ENCODE data around the gene CCDC182.

CCDC182 gene

DNA sequence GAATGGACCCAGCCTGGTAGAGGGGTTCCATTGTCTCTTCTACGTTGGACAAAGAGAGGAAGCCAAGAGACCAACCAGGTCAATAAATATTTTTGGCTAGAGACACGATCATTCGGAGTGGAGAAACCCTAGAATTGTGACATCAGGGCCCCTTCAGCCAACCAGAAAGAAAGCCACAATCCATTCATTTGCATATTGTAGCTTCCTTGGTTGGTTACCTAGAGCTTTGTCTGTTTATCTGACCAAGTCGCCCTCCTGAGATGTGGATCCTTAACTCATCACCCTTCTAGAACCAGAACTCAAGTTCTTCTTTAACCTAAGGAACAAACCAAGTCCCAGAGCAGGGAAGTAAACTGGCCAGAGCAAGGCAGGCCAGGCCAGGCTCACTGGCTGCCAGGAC lies at the start of gene CCDC182:
CCDC182 (minus strand) TSS at position 58 of the 400 bp plus-strand sequence; CDS start at position 31, 27 bp downstream.
- Histone ChIP-seq H3K9ac (ENCODE audit: low read depth, low read length) (no peak within 1 kb of the TSS), H3K36me3 (ENCODE audit: insufficient read depth, low read length) (no peaks in the 10 kb centered on the region), H3K27ac (ENCODE audit: low read length) (no peak within 1 kb of the TSS), H3K9me3 (ENCODE audit: insufficient read depth, low read length, severe bottlenecking) (no peaks in the 10 kb centered on the region), H3K4me1 (ENCODE audit: insufficient read depth, low read length) (peaks cover 34% of the 10 kb centered on the region), H3K27me3 (ENCODE audit: insufficient read depth, low read length, poor library complexity) (no peaks in the 10 kb centered on the region), H3K79me2 (ENCODE audit: insufficient read depth, low read length) (no peaks in the 10 kb centered on the region), H4K20me1 (ENCODE audit: insufficient read depth, low read length) (no peaks in the 10 kb centered on the region), H3K4me2 (ENCODE audit: insufficient read depth, low read length) (no peak within 1 kb of the TSS), H2AFZ (ENCODE audit: low read depth, low read length) (no peak within 1 kb of the TSS), H3K4me3 (ENCODE audit: low read depth in 1 of 2, low read length in 2 of 2) (no peak within 1 kb of the TSS)
- no peak for DNase-seq
- no peak for TF ChIP-seq EZH2 (IDR thresholded peaks at IDR 0.05; ENCODE audit: borderline replicate concordance, low read depth, low read length, severe bottlenecking)
- TF ChIP-seq, protein P1, sequence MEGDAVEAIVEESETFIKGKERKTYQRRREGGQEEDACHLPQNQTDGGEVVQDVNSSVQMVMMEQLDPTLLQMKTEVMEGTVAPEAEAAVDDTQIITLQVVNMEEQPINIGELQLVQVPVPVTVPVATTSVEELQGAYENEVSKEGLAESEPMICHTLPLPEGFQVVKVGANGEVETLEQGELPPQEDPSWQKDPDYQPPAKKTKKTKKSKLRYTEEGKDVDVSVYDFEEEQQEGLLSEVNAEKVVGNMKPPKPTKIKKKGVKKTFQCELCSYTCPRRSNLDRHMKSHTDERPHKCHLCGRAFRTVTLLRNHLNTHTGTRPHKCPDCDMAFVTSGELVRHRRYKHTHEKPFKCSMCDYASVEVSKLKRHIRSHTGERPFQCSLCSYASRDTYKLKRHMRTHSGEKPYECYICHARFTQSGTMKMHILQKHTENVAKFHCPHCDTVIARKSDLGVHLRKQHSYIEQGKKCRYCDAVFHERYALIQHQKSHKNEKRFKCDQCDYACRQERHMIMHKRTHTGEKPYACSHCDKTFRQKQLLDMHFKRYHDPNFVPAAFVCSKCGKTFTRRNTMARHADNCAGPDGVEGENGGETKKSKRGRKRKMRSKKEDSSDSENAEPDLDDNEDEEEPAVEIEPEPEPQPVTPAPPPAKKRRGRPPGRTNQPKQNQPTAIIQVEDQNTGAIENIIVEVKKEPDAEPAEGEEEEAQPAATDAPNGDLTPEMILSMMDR (IDR thresholded peaks at IDR 0.05; ENCODE audit: borderline replicate concordance, extremely low read depth, low read length, poor library complexity, severe bottlenecking), result no peak
- ATAC-seq (ENCODE audit: insufficient read depth, low read depth), result no peak

DNA sequence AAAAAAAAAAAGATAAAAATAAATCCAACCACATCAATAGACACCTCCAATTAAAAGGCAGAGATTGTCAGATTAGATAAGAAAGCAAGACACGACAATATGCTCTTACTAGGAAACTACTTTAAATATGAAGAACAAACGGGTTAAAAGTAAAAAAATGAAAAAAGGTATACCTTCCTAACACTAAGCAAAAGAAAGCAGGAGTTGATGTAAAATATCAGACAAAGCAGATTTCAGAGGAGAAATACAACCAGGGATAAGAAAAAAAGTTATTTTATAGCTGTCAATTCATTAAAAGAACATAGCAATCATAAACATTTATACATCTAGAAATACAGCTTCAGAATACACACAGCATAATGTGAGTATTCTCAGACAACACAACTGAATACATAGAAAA lies 49.7 kb upstream of the CCDC182 start:
- Histone ChIP-seq H3K79me2 (ENCODE audit: insufficient read depth, low read length) (no peaks in the 10 kb centered on the region), H3K27me3 (ENCODE audit: insufficient read depth, low read length, poor library complexity) (peaks cover 8% of the 10 kb centered on the region), H3K4me3 (ENCODE audit: low read depth in 1 of 2, low read length in 2 of 2) (no peak overlapping the region), H3K36me3 (ENCODE audit: insufficient read depth, low read length) (no peaks in the 10 kb centered on the region), H3K27ac (ENCODE audit: low read length) (no peak overlapping the region), H4K20me1 (ENCODE audit: insufficient read depth, low read length) (no peaks in the 10 kb centered on the region), H3K9ac (ENCODE audit: low read depth, low read length) (no peak overlapping the region), H2AFZ (ENCODE audit: low read depth, low read length) (no peak overlapping the region), H3K4me1 (ENCODE audit: insufficient read depth, low read length) (no peaks in the 10 kb centered on the region), H3K9me3 (ENCODE audit: insufficient read depth, low read length, severe bottlenecking) (no peaks in the 10 kb centered on the region), H3K4me2 (ENCODE audit: insufficient read depth, low read length) (no peak overlapping the region)
- ATAC-seq (ENCODE audit: insufficient read depth, low read depth), result peak; percentile 40; the same call in 1 of the 3 replicates
- DNase-seq, result no peak
- TF ChIP-seq EZH2 (IDR thresholded peaks at IDR 0.05; ENCODE audit: borderline replicate concordance, low read depth, low read length, severe bottlenecking), result no peak
- TF ChIP-seq, protein P1 (IDR thresholded peaks at IDR 0.05; ENCODE audit: borderline replicate concordance, extremely low read depth, low read length, poor library complexity, severe bottlenecking), result no peak

DNA sequence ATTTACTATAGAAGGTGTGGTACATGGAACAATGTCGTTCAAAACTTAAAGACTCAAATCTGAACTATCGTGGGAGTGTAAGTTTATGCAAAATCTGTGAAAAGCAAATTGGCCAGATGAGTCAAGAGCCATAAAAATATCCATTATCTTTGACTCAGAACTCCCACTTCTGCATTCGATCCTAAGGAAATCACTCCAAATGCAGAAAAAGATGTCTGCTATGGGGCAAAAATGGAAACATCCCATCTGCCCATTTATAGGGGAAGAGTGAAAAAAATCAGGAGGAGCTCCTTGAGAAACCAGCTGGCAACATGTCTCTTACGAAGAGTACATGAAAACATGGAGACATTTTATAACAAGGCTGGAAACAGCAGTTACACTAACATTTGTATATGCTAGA lies 43.6 kb upstream of the CCDC182 start:
- Histone ChIP-seq H3K9me3 (ENCODE audit: insufficient read depth, low read length, severe bottlenecking) (no peaks in the 10 kb centered on the region), H3K79me2 (ENCODE audit: insufficient read depth, low read length) (no peaks in the 10 kb centered on the region), H3K27me3 (ENCODE audit: insufficient read depth, low read length, poor library complexity) (peaks cover 12% of the 10 kb centered on the region), H3K4me2 (ENCODE audit: insufficient read depth, low read length) (no peak overlapping the region), H3K36me3 (ENCODE audit: insufficient read depth, low read length) (no peaks in the 10 kb centered on the region), H4K20me1 (ENCODE audit: insufficient read depth, low read length) (no peaks in the 10 kb centered on the region), H3K4me3 (ENCODE audit: low read depth in 1 of 2, low read length in 2 of 2) (no peak overlapping the region), H2AFZ (ENCODE audit: low read depth, low read length) (no peak overlapping the region), H3K4me1 (ENCODE audit: insufficient read depth, low read length) (peaks cover 2% of the 10 kb centered on the region), H3K9ac (ENCODE audit: low read depth, low read length) (no peak overlapping the region), H3K27ac (ENCODE audit: low read length) (no peak overlapping the region)
- TF ChIP-seq EZH2 (IDR thresholded peaks at IDR 0.05; ENCODE audit: borderline replicate concordance, low read depth, low read length, severe bottlenecking), result no peak
- TF ChIP-seq, protein P1 (IDR thresholded peaks at IDR 0.05; ENCODE audit: borderline replicate concordance, extremely low read depth, low read length, poor library complexity, severe bottlenecking), result no peak
- DNase-seq (no peak), ATAC-seq (ENCODE audit: insufficient read depth, low read depth) (no peak)

DNA sequence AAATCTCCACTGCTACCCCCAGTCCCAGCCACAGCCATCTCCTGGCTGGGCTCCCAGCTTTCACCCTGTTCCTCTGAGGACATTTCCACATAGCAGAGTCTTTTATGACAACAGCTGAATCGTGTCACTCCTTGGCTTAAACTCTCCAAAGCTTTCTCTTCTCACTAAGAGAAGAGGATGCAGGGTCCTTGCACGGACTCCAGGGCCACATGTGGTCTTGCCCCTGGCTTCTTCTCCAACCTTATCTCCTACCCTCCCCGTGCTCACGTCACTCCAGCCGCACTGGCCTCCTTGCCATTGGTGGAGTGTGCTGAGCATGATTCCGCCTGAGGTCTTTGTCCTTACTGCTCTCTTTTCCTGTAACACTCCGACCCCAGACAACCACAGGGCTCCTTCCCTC lies 39.9 kb upstream of the CCDC182 start:
- ATAC-seq (ENCODE audit: insufficient read depth, low read depth), result no peak

More for the DNA sequence above, 39.9 kb upstream of the CCDC182 start:
- H3K9me3 ChIP-seq (ENCODE audit: insufficient read depth, low read length, severe bottlenecking), result no peaks in the 10 kb centered on the region
- H3K4me2 ChIP-seq (ENCODE audit: insufficient read depth, low read length), result no peak overlapping the region
- H3K36me3 ChIP-seq (ENCODE audit: insufficient read depth, low read length), result no peaks in the 10 kb centered on the region
- peaks cover 33% of the 10 kb centered on the region for H3K4me1 ChIP-seq (ENCODE audit: insufficient read depth, low read length)
- no peak overlapping the region for H3K4me3 ChIP-seq (ENCODE audit: low read depth in 1 of 2, low read length in 2 of 2)
- no peak overlapping the region for H3K27ac ChIP-seq (ENCODE audit: low read length)
- H4K20me1 ChIP-seq (ENCODE audit: insufficient read depth, low read length), result no peaks in the 10 kb centered on the region
- no peaks in the 10 kb centered on the region for H3K79me2 ChIP-seq (ENCODE audit: insufficient read depth, low read length)
- DNase-seq, result no peak
- H2AFZ ChIP-seq (ENCODE audit: low read depth, low read length), result no peak overlapping the region
- no peak for TF ChIP-seq EZH2 (IDR thresholded peaks at IDR 0.05; ENCODE audit: borderline replicate concordance, low read depth, low read length, severe bottlenecking)
- TF ChIP-seq, protein P1 (IDR thresholded peaks at IDR 0.05; ENCODE audit: borderline replicate concordance, extremely low read depth, low read length, poor library complexity, severe bottlenecking), result no peak
- H3K9ac ChIP-seq (ENCODE audit: low read depth, low read length), result no peak overlapping the region
- H3K27me3 ChIP-seq (ENCODE audit: insufficient read depth, low read length, poor library complexity), result peaks cover 9% of the 10 kb centered on the region

All from DND-41 (cell line).